ENCODE measurements around the gene CELA1.

DNA sequence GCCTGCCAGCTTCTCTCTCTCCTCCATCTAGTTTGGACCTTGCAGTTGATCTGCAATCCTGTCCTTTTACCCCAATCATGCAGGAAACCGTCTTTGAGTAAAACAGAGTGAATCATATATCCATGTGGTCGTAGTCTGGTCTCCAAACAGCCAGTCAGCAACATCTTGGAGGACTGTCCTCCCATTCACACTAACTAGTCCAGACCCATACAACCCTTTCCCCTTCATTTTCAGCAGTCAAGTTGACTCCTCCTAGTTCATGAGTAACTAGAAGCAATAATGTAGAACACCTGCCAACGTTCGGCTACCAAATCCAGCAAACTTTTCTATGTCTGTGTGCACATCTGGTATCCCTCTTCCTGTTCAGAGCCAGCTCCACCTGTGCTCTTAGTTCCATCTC, 11.7 kb downstream of the CELA1 start:
- TF ChIP-seq, protein P1, sequence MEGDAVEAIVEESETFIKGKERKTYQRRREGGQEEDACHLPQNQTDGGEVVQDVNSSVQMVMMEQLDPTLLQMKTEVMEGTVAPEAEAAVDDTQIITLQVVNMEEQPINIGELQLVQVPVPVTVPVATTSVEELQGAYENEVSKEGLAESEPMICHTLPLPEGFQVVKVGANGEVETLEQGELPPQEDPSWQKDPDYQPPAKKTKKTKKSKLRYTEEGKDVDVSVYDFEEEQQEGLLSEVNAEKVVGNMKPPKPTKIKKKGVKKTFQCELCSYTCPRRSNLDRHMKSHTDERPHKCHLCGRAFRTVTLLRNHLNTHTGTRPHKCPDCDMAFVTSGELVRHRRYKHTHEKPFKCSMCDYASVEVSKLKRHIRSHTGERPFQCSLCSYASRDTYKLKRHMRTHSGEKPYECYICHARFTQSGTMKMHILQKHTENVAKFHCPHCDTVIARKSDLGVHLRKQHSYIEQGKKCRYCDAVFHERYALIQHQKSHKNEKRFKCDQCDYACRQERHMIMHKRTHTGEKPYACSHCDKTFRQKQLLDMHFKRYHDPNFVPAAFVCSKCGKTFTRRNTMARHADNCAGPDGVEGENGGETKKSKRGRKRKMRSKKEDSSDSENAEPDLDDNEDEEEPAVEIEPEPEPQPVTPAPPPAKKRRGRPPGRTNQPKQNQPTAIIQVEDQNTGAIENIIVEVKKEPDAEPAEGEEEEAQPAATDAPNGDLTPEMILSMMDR (conservative IDR thresholded peaks at IDR 0.05 in 1 of 2, IDR thresholded peaks at IDR 0.05 in 1 of 2; ENCODE audit: extremely low read depth in 1 of 2, insufficient read depth in 1 of 2, low read depth in 1 of 2, low read length in 2 of 2): no peak
- no peak for TF ChIP-seq EZH2 (IDR thresholded peaks at IDR 0.05; ENCODE audit: borderline replicate concordance, low read length)

All from mammary epithelial cell (primary cell).